HG03460 (cell line): ENCODE data around the gene MYPOP.
"Not testable (repeated sequence)": the region's sequence is repeated elsewhere in the genome, so short reads cannot be mapped to it uniquely, and the experiment has no call there.

Source experiments
- ATAC-seq: cut with Tn5 transposase; IDR thresholded peaks from one replicate; pipeline ENCODE4 v1.9.1; 2021; ENCODE audit not compliant: unreplicated experiment

The MYPOP gene

DNA sequence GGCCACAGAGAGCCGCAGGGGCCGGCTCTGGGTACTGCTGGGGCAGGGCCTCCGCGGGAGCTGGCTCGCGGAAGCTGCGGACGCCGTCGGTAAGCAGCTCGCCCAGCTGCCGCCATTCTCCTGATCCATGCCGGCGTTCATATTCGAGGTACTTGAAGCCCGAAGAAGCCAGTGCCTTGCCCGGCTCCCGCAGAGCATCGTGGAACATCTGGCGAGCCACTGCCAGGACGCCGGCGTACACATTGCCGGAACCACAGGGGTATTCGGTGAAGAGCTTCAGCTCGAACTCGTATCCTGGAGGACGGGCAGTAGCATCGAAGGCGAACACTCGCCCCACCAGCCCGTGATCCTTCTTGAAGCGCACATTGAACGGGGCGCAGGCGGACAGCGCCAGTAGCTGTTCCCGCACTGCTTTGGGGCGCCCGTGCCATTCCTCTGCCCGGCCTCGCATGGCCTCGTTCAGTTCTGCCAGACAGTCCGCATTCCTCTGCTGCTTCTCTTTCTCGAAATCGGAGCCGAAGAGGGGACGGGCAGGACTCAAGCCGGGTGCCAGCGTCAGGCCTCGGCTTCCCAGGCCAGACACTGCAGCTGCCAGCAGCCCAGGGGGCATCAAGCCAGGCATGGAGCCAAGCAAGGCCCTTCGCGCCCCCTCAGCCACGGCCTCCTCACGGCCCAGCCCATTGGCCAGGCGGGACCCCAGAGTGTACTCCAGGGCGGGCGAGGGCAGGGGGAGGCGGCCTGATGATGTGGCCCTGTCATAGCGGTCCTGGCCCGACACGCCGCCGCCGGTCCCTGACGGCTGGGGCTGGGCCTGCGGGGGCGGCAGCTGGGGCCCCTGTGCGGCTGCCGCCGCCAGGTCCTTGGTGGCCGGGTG lies 17.5 kb downstream of the MYPOP start:
- ATAC-seq = no peak

DNA sequence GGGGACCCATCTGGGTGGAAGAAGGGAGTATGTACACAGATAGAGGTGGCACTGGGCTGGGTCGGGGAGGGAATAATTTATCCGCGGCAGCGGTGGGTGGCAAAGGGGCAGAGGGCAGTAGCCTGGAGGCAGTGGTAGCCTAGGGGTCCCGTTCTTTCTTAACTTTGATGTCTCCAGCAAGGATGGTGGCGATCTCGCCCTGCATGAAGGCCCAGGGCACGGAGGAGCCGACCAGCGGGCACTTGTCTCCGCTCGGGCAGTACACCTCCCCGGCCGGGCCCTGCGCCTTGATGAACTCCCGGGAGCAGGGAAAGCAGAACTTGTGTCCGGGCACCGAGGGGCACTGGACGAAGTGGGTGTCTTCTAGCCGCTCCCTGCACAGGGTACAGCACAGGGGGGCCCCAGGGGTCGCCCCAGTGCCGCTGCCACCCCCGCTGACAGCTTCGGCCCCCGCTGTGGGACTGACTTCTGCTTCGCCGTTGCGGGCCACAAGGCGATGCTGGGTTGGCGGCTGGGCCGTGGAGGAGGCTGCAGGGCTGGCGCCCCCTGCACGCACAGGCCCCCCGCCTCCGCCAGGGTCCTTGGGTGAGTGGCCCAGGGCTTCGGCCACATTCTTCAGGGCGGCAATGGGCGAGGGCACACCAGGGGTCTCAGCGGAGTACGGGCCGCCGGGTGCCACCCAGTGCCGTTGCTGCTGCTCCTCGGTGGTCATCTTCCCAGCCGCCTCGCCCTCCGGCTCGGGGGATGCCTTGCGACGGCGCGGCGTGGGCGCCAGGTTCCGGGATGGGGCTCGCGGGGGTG lies 18.3 kb downstream of the MYPOP start:
- no peak for ATAC-seq

DNA sequence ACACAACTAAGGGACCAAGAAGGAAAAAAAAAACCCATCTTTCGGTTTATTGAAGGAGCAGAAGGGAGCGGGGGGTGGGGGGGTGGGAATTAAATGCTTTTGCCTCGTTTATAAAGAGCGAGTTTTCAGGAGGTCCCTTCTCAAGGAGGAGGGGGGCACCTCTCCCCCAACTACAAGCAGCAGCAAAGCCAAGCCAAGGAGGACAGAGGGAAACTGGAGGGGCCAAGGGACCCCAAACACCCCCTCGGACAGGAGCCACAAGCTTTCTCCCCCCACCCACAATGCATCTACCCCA lies 18.9 kb downstream of the MYPOP start:
- no peak for ATAC-seq

DNA sequence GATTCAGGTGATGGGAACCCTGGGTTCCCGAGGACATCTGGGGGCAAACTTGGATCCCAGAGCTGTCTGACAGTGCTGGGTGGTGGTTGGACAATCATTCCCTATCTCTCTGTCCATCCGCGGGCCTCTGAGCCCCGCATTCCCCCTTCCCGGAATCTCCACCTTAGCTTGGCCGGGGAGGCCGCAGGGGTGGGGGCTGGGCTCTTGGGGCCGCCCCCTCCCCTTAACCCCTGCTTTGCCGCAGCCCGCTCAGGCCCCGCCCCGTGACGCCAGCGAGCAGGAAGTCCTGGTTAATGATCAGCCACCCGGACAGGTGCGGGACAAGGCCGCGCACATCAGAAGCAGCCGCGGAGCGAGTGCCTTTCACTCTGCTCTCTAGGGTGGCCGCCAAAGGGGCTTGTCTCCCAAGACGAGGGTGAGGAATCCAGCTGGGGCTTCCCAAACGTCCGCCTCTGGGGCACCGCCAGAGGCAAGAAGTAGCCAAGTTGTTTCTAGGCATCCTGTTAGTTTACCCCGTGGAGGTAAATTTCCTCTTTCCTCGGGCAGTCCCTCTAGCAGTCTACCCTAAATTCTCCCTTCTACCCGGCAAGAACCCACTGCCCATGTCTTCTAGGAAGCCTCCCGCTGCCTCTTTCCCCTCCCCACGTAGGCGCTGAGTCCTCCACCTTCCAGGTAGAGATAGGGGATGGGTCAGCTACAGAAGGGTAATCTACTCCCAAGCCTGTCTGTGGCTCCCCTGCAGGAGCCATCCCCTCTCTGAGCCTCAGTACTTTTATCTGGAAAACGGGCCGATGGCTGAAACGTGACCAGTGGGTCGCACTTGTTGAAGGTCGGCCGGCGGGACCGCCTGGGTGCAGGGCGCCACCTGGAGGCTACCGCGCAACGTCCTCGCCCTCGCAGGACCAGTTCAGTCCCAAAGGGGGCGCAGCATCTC lies 19.5 kb downstream of the MYPOP start:
- no peak for ATAC-seq

DNA sequence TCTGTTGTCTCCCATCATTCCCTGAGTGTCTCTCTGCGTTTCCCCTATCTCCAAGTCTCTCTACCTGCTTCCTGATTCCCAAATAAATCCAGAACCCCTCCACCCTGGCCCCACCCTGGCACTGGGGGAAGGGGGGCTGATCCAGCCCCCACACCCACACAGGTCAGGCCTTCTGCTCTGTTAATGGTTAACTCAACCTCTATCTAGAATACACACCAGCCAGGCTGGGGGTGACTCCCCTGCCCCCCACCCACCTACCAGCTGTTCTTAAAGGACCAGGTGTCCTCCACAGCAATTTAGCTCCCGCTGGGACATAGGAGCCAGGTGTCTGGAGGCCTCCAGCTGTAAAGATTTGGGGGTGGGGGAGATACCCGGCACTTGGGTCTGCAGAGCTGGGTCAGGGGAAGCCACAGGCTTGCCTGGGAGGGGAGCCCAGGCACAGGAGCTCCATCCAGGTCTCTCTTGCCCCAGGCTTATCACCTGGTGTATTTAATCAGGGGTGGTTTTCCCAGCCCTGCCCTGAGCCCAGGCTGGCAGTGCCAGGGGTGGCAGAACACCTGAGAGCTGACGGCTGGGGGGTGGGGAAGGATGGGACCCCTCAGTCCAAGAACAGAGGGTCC lies 20.4 kb downstream of the MYPOP start:
- no peak for ATAC-seq

DNA sequence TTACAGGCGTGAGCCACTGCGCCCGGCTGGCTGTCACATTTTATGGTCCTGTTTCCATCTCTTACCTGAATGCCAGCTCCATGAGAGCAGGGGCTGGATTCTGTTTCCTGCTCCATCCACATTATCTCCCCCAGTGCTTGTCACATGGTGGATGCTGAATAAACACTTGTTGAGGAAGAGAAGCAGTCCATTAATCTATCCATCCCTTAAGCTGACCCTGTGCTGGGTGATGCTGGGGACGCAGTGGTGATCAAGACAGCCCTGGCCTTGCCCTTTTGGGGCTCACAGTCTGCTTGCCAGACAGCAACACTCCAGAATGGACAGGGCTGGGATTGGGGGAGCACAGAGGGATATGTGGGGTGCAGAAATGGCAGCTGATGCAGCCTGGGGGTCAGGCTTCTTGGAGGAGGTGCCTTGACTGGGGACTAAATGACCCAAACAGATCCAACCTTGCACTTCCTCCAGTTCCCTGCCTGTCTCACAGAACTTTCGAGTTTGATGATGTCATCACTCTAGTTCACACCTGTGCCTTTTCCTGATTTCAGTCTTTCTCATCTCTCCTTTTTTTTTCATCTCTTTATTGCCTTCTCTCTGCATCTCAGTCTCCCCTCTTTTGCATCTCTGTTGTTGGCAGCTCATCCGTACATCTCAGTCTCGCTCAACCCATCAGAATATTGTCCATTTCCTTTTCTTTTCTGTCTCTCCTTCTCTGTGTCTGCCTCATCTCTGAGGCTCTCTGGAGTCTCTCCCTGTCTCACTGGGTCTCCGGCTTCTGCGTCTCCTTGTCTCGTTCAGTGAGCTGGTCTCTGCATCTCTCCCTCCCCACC lies 21.1 kb downstream of the MYPOP start:
- no peak for ATAC-seq

DNA sequence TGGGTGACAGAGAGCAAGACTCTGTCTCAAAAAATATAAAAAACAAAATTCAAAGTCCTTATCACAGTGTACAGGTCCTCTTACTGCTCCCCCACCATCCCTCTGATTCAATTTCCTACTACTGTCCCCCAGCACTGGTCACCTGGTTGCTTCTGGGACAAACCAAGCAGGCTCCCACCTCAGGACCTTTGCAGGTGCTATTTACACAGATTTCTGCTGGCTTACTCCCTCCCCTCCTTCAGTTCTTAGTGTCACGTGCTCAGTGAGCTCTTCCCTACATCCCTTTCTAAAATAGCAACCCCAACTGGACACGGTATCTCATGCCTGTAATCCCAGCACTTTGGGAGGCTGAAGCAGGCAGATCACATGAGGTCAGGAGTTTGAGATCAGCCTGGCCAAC lies 22.4 kb downstream of the MYPOP start:
- no peak for ATAC-seq

DNA sequence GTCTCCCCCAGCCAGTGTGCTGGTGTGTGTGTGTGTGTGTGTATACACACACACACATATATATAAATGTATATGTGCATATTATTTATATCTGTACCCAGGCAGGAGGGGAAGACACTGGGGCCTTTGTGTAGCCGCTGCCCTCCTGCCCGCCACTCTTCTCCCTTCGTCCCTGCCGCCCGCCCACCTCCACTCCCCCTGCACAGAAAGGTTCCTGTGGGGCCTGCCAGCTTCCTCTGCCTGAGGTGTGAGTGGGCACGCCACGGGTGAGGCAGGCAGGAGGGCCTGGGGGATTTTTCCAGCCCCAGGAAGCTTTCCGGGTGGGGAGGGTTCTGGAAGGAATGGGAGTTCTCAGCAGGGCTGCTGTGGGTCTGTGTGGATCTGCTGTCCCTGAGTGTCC lies 23.4 kb downstream of the MYPOP start:
- no peak for ATAC-seq

DNA sequence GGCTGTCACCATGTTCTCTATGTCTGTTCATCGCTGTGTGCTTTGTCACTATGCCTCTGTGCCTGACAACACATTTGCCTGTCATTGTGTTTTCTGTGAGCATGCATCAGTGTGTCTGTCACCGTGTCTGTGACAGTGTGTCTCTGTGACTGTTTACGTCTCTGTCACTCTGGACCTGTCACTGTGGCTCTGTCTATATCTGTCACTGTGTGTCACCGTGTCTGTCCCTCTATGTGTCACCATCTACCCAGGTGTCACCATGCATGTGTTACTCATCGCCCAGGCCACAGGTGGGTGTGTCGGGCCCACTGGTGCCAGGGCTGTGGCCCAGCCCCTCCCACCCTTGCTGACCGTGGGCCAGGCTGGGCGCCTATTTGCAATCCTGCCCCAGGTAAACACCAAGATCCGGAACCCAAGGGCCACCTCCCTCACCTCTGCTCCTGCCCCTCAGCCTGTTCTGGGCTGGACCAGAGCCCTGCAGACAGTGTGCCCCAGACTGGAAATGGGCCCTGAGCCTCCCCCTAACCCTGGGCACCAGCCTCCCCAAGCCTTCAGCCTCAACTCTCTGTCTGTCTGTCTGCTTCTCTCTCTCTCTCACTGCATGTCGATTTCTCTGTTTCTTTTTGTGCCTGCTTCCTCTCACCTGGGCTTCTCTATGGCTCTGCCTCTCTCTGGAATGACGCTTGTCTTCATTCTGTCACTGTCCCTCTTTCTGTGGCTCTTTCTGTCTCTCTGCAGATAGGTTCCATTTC lies 24.2 kb downstream of the MYPOP start:
- no peak for ATAC-seq

DNA sequence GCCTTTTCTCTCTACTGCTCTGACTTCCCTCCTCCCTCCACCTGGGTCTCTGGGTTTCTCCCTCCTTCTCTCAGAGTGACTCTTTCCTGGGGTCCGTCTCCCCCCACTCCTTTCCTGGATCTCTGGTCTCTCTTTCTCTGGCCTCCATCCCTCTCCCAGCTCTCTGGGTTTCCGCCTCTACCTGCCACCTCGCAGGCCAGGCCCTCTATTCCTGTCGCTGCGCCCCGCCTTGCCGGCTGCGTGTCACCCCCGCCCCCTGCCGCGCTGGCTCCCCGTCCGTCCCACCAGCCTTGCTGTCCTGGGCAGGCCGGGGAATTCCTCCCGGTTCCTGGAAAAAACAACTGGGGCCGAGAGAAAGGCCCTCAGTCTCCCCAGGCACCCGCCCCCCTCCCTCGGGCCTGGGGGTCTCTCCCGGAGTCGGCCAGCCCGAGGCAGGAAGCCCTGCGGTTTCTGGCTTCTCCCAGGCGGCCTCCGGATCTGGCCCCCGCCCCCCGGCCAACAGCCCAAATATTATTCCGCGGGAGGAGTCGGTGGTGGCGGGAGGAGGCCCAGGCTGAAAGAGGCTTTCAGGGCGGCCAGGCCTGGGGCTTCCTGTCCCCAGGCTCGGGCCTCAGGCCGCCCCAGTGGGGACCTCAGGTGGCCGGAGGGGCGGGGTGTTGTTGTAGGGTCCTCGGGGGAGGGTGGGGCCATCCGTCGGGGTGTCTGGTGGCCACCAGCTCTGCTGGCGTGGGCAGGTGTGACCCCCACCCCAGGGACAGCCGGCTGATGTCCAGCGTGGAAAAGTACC lies 25.8 kb downstream of the MYPOP start:
- ATAC-seq = no peak

DNA sequence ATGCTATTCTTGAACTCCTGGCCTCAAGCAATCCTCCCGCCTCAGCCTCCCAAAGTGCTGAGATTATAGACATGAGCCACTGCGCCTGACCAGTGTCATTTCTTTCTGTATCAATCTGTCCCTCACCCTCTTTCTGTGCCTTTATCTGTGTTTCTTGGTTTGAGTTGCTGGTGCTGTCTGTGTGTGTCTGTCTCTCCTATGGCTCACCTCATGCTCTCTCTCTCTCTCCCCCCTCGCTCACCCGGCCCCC lies 26.3 kb downstream of the MYPOP start:
- no peak for ATAC-seq

DNA sequence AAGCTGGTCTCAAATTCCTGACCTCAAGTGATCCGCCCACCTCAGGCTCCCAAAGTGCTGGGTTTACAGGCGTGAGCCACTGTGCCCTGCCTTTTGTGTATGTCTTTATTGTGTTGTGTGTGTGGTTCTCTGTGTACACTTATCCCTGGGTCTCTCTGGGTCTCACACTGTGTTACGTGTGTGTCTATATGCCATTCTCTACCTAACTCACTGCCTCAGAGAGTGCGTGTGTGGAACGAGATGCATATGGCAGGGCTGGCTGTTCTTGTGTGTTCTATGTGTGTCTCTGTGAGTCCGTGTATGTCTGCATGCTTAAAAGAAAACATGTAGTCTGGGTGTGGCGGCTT lies 27.8 kb downstream of the MYPOP start:
- no peak for ATAC-seq

DNA sequence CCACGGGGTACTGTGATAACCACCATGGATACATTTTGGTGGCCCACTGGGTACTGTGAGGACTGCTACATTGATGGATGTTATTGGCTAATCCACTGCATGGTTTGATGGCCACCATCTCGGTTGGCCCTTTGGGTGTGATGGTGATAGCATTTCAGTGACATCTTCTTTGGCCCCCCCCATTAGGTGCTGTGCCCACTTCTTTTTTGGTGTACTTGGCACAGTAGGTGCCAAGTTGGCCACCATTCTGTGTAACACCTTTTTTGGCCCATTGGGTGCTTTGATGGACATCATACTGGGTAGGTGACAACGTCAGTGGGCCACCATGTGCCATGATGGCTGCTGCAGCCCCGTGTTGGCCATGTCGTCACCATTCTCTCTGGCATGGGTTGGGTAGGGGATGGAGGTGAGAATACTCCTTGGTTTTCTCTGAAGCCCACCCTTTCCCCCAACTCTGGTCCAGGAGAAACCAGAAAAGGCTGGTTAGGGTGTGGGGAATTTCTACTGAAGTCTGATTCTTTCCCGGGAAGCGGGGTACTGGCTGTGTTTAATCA lies 29.1 kb downstream of the MYPOP start:
- no peak for ATAC-seq

DNA sequence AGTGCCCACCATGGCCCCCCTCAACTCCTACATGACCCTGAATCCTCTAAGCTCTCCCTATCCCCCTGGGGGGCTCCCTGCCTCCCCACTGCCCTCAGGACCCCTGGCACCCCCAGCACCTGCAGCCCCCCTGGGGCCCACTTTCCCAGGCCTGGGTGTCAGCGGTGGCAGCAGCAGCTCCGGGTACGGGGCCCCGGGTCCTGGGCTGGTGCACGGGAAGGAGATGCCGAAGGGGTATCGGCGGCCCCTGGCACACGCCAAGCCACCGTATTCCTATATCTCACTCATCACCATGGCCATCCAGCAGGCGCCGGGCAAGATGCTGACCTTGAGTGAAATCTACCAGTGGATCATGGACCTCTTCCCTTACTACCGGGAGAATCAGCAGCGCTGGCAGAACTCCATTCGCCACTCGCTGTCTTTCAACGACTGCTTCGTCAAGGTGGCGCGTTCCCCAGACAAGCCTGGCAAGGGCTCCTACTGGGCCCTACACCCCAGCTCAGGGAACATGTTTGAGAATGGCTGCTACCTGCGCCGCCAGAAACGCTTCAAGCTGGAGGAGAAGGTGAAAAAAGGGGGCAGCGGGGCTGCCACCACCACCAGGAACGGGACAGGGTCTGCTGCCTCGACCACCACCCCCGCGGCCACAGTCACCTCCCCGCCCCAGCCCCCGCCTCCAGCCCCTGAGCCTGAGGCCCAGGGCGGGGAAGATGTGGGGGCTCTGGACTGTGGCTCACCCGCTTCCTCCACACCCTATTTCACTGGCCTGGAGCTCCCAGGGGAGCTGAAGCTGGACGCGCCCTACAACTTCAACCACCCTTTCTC lies 30.1 kb downstream of the MYPOP start:
- no peak for ATAC-seq

DNA sequence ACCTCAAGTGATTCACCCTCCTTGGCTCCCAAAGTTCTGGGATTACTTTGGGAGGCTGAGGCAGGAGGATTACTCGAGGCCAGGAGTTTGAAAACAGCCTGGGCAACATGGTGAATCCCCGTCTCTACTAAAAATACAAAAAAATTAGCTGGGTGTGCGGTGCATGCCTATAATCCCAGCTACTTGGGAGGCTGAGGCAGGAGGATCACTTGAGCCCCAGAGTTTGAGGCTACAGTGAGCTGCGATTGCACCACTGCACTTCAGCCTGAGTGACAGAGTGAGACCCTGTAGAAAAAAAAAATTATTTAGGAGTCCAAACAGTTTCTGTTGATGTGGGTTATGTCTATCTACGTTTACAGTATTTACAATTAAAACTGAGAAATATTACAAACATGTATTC lies 31.6 kb downstream of the MYPOP start:
- no peak for ATAC-seq

DNA sequence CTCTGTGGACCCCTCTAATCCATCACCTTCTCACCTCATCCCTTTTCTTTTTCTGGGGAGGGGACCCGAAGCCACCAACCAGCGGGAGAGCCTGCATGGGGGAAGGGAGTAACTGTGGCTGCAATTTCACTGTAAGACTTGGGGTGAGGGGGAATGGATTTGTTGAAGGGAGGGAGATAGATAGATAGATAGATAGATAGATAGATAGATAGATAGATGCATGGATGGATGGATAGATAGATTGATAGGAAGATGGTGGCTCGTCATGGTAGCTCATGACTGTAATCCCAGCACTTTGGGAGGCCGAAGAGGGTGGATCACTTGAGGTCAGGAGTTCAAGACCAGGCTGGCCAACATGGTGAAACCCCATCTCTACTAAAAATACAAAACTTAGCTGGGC lies 35.2 kb downstream of the MYPOP start:
- ATAC-seq = not testable (repeated sequence)

DNA sequence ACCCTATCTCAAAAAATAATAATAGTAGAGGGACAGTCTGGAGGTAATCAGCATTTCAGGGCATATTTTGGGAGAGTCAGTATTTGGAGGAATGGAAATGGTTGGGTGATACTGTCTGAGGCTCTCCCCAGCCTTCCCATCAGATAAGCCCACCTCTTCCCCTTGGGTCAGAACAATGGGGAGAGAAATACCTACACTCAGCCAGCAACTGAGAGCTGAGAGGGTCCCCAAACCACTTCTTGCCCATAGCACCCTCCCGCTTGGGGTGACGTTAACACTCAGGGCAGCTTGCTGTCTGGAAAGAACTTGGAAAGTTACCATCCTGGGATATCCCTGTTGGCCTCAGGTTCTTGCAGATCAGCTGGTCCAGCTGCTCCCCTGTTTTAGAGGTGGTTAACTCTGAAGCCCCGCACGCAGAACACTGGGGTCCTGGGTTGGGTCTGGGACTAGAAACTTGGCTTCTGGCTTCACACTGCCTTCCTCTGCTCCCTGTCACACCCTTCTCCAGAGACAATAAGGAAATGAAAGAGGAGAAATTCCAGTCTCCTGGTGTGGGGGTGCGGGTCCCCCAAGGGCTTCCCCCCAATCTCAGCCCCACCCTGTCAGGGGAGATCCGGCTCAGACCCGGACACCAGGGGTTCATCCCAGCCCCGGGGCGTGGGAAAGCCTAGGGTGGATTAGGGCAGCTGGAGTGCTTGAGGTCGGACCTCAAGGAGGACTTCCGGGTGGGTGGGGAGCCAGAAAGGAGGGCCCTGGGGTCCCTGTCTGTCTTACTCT lies 35.8 kb downstream of the MYPOP start:
- no peak for ATAC-seq
